ENCODE data around the gene SPAST.

- TF ChIP-seq EZH2 (IDR thresholded peaks at IDR 0.05), result no peak
- TF ChIP-seq POLR2AphosphoS5 (IDR thresholded peaks at IDR 0.05; ENCODE audit: borderline replicate concordance, low read depth, low read length), result no peak
- no peak for TF ChIP-seq FOXP2 (optimal IDR thresholded peaks at IDR 0.05; ENCODE audit: control extremely low read depth, extremely low read length, insufficient read depth)
Measured at GRCh38 chr2:32051836-32052439, 11.4 kb upstream of the SPAST start.

All from SK-N-MC (cell line).